PC-9 (cell line): ENCODE results near the gene ERBB2.
"Not testable (repeated sequence)": the region's sequence is repeated elsewhere in the genome, so short reads cannot be mapped to it uniquely, and the experiment has no call there.

Source experiments
- EZH2 ChIP-seq: fragments of 200-600 bp; sonication (generic); IDR thresholded peaks from 2 replicates; pipeline ENCODE4 v1.8.0; 2017; ENCODE audit warnings: antibody characterized with exemption, low read depth
- TF ChIP-seq, protein P1 (sequence below): fragments of 200-600 bp; sonication (generic); conservative IDR thresholded peaks from 2 replicates; pipeline ENCODE4 v1.6.1; 2017; ENCODE audit warnings: mixed run types, antibody characterized with exemption, mild to moderate bottlenecking, moderate library complexity

GRCh38 chr17:39764171-39764570, 64.3 kb downstream of the ERBB2 start:
- TF ChIP-seq, protein P1, sequence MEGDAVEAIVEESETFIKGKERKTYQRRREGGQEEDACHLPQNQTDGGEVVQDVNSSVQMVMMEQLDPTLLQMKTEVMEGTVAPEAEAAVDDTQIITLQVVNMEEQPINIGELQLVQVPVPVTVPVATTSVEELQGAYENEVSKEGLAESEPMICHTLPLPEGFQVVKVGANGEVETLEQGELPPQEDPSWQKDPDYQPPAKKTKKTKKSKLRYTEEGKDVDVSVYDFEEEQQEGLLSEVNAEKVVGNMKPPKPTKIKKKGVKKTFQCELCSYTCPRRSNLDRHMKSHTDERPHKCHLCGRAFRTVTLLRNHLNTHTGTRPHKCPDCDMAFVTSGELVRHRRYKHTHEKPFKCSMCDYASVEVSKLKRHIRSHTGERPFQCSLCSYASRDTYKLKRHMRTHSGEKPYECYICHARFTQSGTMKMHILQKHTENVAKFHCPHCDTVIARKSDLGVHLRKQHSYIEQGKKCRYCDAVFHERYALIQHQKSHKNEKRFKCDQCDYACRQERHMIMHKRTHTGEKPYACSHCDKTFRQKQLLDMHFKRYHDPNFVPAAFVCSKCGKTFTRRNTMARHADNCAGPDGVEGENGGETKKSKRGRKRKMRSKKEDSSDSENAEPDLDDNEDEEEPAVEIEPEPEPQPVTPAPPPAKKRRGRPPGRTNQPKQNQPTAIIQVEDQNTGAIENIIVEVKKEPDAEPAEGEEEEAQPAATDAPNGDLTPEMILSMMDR = not testable (repeated sequence)
- not testable (repeated sequence) for TF ChIP-seq EZH2
